SH-SY5Y (cell line): ENCODE measurements around the gene FASTKD3.

Experiments
- GATA2 ChIP-seq: IDR thresholded peaks from 2 replicates; pipeline ENCODE4 v1.6.1; 2011; ENCODE audit warnings: mild to moderate bottlenecking, low read depth, low read length
- GATA3 ChIP-seq: IDR thresholded peaks from 2 replicates; pipeline ENCODE4 v1.6.1; 2011; ENCODE audit warnings: low read depth, mild to moderate bottlenecking, low read length, moderate library complexity

Gene FASTKD3

DNA sequence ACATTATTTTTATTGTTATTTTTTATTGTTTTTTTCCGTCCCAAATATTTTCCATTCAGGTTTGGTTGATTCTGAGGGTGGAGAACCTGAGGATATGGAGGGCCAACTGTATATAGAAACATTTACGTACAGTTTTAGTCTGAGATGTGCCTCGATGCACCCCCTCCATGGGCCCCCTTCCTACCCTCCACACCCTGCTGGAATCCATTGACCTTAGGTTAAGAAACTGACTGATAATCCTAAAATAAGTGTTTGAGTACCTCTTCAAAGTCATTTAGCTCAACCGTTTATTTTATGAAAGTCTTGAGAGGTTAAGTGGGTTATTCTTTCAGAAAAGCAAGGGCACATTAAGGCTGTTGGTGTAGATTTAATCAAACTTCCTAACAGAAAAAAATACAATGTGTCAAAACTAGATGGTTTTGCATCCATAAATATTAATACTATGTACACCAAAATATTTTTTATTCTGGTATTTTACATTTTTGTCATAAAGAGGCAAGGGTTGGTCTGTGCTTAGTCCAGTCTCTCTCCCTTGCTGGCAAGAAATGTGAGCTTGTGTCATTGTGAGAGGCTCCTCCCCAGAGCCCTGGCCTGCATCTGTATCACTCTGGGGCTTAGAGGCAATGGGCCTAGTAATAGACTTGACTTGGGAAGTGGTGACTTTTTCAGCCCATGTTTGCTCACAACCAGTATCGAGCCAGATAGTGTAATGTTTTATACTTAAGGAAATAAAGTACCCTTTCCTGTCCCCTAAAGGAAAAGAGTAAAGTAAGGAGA lies 15.8 kb upstream of the FASTKD3 start:
- TF ChIP-seq GATA2: no peak
- no peak for TF ChIP-seq GATA3

DNA sequence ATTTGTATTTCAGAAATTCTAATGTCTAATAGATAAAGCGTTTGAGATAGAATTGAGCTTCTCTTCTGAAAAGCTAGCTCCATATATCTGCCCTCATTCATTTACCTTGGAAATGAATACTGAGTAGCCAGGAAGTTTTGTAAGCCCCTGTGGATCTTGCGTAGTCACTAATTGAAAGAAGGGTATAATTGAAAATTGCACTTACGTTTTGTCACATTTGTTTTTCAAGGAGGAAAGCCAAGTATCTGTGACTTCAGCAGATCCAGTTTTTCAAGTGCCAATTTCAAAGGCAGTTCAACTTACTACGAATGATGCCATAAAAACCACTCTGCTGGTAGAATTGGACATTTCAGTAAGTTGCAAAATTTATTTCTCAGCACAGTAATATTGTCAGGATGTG lies 14.1 kb upstream of the FASTKD3 start:
- no peak for TF ChIP-seq GATA3
- no peak for TF ChIP-seq GATA2

DNA sequence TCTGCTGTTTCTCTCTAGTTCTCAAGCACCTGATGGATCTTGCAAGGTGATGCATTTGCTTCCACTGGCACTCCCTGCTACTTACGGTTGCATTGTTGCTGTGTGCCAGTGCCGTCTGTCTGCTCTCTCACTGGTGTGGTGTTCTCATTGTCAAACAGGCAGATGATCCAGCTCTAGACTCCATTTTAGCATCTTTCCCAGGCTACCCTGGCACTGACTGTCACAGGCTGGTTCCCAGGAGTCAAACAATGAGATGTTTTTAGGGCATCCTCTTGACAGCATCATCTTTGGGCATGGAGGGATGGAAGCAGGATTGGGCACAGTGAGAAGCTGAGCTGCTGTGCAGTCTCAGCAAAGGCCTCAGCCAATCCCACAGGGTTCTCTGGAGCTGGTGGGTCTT lies 13.0 kb upstream of the FASTKD3 start:
- TF ChIP-seq GATA2: no peak
- TF ChIP-seq GATA3: no peak

DNA sequence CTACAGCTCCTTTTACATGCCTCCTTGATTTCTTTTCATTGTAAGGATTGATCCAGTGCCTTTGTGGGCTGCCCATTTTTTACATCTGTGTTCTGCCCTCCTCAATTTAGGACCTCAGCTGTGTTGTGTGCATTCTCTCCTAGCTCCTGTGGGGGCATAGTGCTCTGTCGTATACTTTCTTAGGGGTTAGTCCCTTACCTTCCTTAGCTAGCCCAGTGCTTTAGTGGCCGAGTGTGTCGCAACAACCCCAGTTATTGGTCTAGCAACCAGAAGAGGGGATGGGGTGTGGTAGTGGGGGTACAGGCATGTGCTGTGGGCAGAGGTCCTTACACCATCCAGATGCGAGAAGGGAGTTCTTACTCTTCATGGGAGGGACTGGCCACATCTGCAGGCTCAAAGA lies 12.3 kb upstream of the FASTKD3 start:
- TF ChIP-seq GATA3: no peak
- TF ChIP-seq GATA2: no peak

DNA sequence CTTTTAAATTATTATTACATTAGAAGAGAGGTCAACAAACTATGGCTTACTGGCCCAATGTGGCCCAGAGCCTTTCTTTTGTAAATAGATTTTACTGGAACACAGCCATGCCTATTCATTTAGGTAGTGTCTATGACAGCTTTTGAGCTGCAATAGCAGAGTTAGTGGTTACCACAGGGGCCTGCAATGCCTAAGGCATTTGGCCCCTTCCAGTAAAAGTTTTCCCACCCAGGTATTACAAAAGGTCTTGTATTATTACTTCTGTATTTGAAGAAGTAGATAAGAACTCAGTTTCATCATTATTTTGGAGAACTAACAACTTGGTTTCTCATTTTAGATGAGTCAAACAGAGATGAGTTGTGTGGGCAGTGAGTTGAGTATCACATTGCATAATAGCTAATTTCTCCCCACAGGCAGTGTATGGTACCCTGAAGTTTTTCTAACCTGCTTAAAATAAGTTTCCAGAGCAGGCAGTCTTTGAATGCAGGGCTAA lies 9.6 kb upstream of the FASTKD3 start:
- no peak for TF ChIP-seq GATA3
- no peak for TF ChIP-seq GATA2

DNA sequence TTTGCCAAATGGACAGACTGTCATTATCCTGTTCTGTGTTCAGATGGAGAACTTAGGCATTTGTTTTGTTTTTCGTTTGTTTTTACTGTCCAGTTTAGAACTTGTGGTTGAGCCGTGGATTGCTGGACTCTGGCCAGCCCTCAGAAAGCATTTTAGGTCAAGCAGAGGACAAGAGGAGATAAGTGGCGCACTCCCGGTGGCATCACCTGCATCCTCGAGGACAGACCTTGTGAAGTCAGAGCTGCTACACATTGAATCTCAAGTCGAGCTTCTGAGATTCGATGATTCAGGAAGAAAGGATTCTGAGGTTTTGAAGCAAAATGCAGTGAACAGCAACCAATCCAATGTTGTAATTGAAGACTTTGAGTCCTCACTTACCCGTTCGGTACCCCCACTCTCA lies 9.0 kb upstream of the FASTKD3 start:
- TF ChIP-seq GATA2 (no peak), GATA3 (no peak)

DNA sequence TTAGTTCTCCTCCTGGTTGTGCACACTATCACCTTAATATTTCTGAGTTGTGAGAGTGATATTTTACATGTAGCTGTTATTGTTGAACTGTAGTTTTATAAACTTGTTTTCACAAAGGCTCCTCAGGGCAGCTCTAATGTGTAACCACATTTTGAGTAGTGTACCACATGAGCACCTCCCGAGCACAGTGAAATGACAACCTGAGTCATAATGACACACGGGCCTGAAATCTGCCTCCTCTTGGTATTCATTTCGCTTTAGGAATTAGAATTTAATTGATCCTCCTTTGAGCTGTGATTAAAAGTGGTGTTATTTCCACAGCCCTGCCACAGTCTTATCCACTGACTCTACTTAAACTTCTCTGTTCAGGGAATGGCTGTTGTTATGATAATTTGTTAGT lies 8.0 kb upstream of the FASTKD3 start:
- TF ChIP-seq GATA3 (no peak), GATA2 (no peak)

DNA sequence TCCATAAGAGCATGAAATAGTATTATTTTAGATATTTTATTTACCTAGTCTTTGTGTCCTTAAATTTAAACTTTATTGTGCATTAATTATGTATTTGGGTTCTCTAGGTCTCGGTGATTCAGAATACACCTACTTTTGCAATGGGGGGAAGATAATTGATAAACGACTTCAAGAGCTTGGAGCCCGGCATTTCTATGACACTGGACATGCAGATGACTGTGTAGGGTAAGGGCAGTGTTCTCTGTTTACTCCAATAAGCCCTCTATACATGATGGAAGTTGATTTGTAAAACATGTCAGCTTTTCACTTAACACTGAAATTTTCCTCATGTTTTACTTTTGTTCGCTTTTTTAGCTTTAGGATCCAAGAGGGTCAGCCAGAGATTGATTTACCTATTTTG lies 6.3 kb upstream of the FASTKD3 start:
- TF ChIP-seq GATA3 (no peak), GATA2 (no peak)

DNA sequence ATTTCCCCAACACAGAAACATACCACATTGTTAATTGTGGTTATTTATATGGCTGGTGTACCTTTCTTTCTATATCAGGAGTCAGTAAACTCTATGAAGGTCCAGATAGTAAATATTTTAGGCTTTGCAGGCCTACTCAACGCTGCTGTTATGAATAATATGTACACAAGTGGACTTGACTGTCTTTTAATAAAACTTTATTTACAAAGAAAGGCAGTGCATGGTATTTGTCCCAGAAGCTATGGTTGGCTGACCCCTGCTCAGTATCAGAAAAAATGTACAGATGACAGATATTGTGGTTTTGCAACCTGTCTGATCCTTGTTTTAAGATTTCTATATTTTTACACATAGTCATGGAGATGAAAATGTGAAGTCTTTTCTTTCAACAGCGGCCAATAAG lies 5.8 kb upstream of the FASTKD3 start:
- TF ChIP-seq GATA3 (no peak), GATA2 (no peak)

DNA sequence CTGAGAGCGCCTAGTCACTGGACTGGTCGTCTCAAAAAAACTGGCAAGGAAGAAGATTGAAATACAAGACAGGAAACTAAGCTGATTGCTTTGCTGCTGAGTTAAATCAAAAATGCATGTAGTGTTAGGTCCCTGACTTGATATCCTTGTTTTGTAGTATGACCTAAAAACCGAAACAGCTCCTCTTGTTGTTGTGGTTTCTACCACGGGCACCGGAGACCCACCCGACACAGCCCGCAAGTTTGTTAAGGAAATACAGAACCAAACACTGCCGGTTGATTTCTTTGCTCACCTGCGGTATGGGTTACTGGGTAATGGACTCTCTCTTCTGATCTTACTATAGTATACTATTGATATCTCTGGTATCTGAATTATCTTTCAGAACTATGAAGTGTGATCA lies 4.4 kb upstream of the FASTKD3 start:
- TF ChIP-seq GATA2: no peak
- no peak for TF ChIP-seq GATA3

DNA sequence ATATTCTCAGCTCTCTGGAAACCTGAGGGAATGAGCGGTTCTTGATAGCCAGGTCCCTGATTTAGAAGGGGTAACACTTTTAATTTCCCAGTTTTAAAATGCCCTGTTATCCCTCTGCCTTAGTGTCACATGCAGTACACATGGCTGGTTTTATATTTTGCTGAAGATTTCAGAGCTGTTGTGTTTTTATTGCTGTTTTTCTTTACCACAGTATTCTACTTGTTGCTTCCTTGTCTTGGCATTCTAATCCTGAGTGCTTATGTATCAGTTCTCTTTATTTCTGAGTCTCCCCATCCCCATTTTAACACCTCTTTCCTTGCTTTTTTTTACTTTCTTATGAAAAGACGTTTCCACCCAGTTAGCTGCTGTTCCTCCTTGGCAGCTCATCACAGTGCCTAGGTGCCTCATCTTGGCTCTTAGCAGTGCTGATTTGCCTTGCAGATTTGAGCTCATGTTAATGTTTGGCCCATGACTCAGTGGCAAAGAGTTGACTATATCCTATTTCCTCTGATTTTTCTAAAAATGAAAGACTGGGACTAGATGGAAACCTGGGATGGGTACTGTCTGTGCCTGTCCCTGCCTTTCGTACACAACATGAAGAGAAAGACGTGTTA lies 3.8 kb upstream of the FASTKD3 start:
- TF ChIP-seq GATA2: no peak
- TF ChIP-seq GATA3: no peak

DNA sequence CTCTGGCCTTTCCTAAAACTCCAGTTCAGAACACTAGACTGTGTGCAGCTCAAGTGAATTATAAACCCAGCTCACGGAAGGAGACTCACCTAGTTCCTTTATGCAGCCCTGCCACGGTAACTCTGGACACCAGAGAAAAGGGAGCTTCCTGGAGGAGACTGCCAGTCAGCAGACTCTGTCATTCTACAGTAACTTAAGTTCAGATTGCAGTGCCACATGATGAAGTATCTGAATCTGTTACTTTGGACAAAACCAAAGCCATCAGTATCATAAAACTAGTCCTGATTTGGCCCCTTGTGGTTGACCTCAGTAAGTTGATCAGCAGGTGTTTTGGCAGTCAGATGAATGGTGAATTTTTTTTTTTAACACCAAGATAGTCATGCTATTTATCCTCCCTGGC lies 2.8 kb upstream of the FASTKD3 start:
- no peak for TF ChIP-seq GATA2
- TF ChIP-seq GATA3: no peak

DNA sequence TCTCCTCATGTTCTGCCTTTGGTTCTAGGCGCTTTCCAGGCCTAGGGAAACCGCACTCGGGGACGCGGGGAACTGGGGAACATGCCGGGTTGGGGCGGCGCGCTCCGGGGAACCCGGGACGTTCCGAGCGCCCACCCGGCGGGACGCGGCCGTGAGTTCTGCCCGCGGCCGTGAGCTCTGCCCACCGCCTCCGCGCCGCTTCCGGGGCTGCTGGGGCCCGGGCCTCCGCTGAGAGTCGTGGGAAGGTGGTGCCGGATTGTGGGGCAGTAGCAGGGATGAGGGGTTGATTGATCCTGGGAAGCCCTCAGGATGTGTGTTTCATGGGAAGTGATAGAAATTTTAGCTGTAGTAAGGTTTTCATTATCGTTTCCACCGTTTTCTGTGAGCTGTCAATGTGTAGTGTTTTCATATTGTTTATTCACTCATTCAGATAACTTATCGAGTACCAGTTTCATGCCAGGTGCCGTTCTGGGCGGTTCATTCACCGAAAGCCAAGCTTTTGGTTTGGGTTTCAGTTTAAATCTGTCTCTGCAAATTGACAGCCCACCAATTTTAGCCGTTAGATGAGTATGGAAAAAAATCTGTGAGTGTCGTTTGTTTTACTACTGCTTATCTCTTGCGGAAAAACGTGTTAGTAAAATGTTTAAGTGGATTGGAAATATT lies 774 bp upstream of the FASTKD3 start:
- no peak for TF ChIP-seq GATA2
- no peak for TF ChIP-seq GATA3

DNA sequence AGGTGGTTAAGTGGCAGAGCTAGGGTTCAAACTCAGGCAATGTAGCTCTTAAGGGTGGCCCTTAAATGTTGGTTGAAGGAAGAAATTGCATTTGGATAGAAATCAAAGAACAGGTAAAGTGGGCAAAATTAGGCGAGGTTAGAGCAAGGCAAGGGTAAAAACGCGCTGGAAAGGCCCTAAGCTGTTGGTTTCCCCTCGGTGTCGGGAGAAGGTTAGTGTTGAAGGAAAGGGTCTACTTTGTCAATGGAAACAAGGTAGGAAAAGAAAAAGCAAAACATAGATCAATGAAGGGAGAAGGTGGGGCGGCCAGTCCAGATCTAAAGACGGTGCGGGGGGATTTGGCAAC lies 431 bp downstream of the FASTKD3 start:
- TF ChIP-seq GATA3 (no peak), GATA2 (no peak)

DNA sequence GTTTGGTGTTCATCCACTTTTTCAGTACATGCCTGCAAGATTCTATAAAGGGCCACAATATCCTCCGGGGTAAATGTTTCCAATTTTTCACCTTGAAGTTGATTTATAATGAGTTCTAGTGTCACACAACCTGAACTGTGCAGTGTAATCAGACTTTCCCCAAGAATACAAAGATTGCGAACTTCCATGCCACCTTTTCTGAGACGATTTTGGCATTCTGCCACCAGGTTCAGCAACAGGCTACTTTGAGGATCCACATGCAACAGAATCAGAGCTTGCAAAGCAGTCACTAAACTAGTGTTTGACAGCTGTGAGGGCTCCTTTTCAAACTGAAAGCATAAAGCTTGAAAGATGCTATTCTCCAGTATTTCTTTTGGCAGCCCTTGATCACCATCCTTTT lies 1.6 kb downstream of the FASTKD3 start:
- no peak for TF ChIP-seq GATA3
- TF ChIP-seq GATA2: no peak
